ENCODE data around the gene CFAP44. TPM values are rescaled to one million over a fixed set of nuclear protein-coding genes. Genes with fewer than 3 reads are reported as not detected.

Gene CFAP44
- total and polyA plus RNA-seq, 2 donors (not counting 3 experiments of a cell fraction or from before 2014, with no cell fraction given), result 1.5 to 4.7 TPM

DNA sequence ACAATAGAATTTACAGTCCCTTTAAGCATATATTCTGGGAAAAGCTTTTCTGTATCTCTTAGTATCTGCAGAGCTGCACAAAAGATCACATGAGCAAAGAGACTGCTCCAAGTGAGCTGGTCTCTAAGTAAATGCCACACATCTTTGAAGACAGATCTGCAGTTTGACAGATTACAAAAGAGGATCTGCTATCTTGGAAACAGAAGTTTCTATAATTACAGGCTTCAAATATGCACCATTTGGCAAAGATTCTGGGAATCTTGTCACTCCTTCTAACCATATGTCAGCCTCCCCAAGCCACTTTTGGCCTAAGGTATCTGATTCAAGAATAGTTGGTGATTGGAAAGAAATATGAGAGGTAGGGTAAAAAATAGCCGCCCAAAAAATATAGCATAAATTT, 9.6 kb upstream of the CFAP44 start:
- ChIA-PET POLR2A (no interaction called here), CTCF (no interaction called here)
- H4K20me1 ChIP-seq (replicated peaks; ENCODE audit: control insufficient read depth, extremely low read depth, insufficient read depth, low read length), result no peaks in the 10 kb centered on the region
- peaks cover 0 to 6% of the 10 kb centered on the region in 2 experiments for H3K36me3 ChIP-seq (ENCODE audit: control insufficient read depth in 2 of 2, extremely low read depth in 1 of 2, insufficient read depth in 2 of 2, low read length in 2 of 2)
- H3K9me1 ChIP-seq (replicated peaks; ENCODE audit: control insufficient read depth, extremely low read depth, insufficient read depth, low read length), result no peaks in the 10 kb centered on the region
- H3K9me3 ChIP-seq (replicated peaks; ENCODE audit: control insufficient read depth, insufficient read depth, low read length), result no peaks in the 10 kb centered on the region
- intact Hi-C loops (cut with micrococcal nuclease), result no loop called here
- no TSS peak for BruUV-seq (replicated peaks)
- no peak overlapping the region for H3K4me2 ChIP-seq (ENCODE audit: insufficient read depth, low read length)
- no peak overlapping the region for H3K9ac ChIP-seq (replicated peaks; ENCODE audit: extremely low read depth, insufficient read depth, low read length)
- H3K4me3 ChIP-seq (replicated peaks in 1 of 3; ENCODE audit: insufficient read depth in 1 of 3, low read depth in 1 of 3, low read length in 3 of 3), result no peak overlapping the region
- TF ChIP-seq EZH2 (IDR thresholded peaks at IDR 0.05; ENCODE audit: borderline replicate concordance, low read depth, low read length, severe bottlenecking), result no peak
- H3K79me2 ChIP-seq (ENCODE audit: control insufficient read depth, insufficient read depth, low read length), result no peaks in the 10 kb centered on the region
- no peak overlapping the region for H3K27ac ChIP-seq (ENCODE audit: insufficient read depth, low read depth, low read length)
- DNase-seq (ENCODE audit: low read depth, low spot score) (no peak), FAIRE-seq (no peak)
- no peaks in the 10 kb centered on the region for H3K27me3 ChIP-seq (ENCODE audit: control insufficient read depth in 2 of 2, insufficient read depth in 2 of 2, low read length in 2 of 2)
- dilution Hi-C loops (cut with MboI; ENCODE audit: extremely low pct_ligation_motif_present, low sequenced_read_pairs), result no loop called here
- H3K4me1 ChIP-seq (ENCODE audit: control insufficient read depth, extremely low read depth, insufficient read depth, low read length), result no peaks in the 10 kb centered on the region
- no peak overlapping the region for H2AFZ ChIP-seq (ENCODE audit: low read depth, low read length)

DNA sequence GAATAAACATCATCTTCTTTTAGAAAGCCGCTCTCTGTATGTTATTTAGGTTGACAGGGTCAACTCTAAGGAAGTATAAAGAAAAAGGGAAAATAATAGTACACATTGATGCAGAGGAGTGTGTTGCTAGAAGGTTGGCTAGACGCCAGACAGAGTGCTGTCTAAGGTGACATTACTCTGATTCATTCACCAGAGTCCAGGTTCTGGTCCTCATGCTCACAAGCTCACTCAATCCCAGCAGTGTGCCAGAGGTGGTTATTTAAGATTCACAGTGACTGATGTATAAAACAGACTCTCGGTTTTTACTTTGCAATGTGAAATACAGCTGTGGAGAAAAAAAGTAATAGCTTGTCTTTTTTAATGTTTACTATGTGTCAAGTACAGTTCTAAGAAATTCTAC, 1.7 kb downstream of the CFAP44 start:
- Histone ChIP-seq H3K4me1 (ENCODE audit: control insufficient read depth, extremely low read depth, insufficient read depth, low read length) (peaks cover 7% of the 10 kb centered on the region), H3K79me2 (ENCODE audit: control insufficient read depth, insufficient read depth, low read length) (no peaks in the 10 kb centered on the region), H3K27me3 (ENCODE audit: control insufficient read depth in 2 of 2, insufficient read depth in 2 of 2, low read length in 2 of 2) (no peaks in the 10 kb centered on the region), H3K9me1 (replicated peaks; ENCODE audit: control insufficient read depth, extremely low read depth, insufficient read depth, low read length) (no peaks in the 10 kb centered on the region), H3K9me3 (replicated peaks; ENCODE audit: control insufficient read depth, insufficient read depth, low read length) (no peaks in the 10 kb centered on the region), H3K36me3 (ENCODE audit: control insufficient read depth in 2 of 2, extremely low read depth in 1 of 2, insufficient read depth in 2 of 2, low read length in 2 of 2) (no peaks in the 10 kb centered on the region), H3K4me2 (ENCODE audit: insufficient read depth, low read length) (no peak overlapping the region), H4K20me1 (replicated peaks; ENCODE audit: control insufficient read depth, extremely low read depth, insufficient read depth, low read length) (no peaks in the 10 kb centered on the region), H3K9ac (replicated peaks; ENCODE audit: extremely low read depth, insufficient read depth, low read length) (no peak overlapping the region), H3K4me3 (replicated peaks in 1 of 3; ENCODE audit: insufficient read depth in 1 of 3, low read depth in 1 of 3, low read length in 3 of 3) (no peak overlapping the region), H2AFZ (ENCODE audit: low read depth, low read length) (no peak overlapping the region), H3K27ac (ENCODE audit: insufficient read depth, low read depth, low read length) (no peak overlapping the region)
- ChIA-PET CTCF (interaction anchor here (0.6 to 1.2 kb wide), 3 partner anchors 20 to 417 kb away, joined by 3 to 5 read pairs (median 3); no protein-coding TSS in a partner anchor), POLR2A (no interaction called here)
- BruUV-seq (replicated peaks), result no TSS peak
- DNase-seq (ENCODE audit: low read depth, low spot score) (no peak), FAIRE-seq (no peak)
- TF ChIP-seq EZH2 (IDR thresholded peaks at IDR 0.05; ENCODE audit: borderline replicate concordance, low read depth, low read length, severe bottlenecking), result no peak
- no peak for TF ChIP-seq POLR2AphosphoS5 (IDR thresholded peaks at IDR 0.05; ENCODE audit: insufficient read depth, low read depth, low read length)
- intact Hi-C loops (cut with micrococcal nuclease), result no loop called here
- dilution Hi-C loops (cut with MboI; ENCODE audit: extremely low pct_ligation_motif_present, low sequenced_read_pairs), result no loop called here
